Gastroesophageal sphincter (tissue), 4 donors: ENCODE data around the gene AHCTF1. TPM values are rescaled to one million over a fixed set of nuclear protein-coding genes. Genes with fewer than 3 reads are reported as not detected.

Experiments
- ATAC-seq: fragments of 150-250 bp; one replicate; pipeline ENCODE4 v1.9.1; 2016; ENCODE audit warnings: mild to moderate bottlenecking, moderate library complexity
- H3K27ac ChIP-seq, 4 donors: fragments of 200-600 bp; sonication (generic) in 3 of 4; 1 replicate in 3 of 4; 2 replicates in 1 of 4; pipeline ENCODE4 v1.5.1; 2016 to 2019
- H3K27me3 ChIP-seq: fragments of 200-600 bp; sonication (generic); one replicate; pipeline ENCODE4 v1.5.1; 2019
- H3K36me3 ChIP-seq, 2 donors: fragments of 200-600 bp; sonication (generic); one replicate each; pipeline ENCODE4 v1.5.1; 2019; ENCODE audit warnings: control low read depth in 1 of 2
- H3K4me1 ChIP-seq, 3 donors: fragments of 200-600 bp; sonication (generic); 1 replicate in 2 of 3; 2 replicates in 1 of 3; pipeline ENCODE4 v1.5.1; 2016 to 2019; ENCODE audit warnings: control low read depth in 2 of 3
- H3K4me3 ChIP-seq, 2 donors: fragments of 200-600 bp; sonication (generic); one replicate each; pipeline ENCODE4 v1.5.1; 2019; ENCODE audit warnings: mild to moderate bottlenecking in 1 of 2, moderate library complexity in 1 of 2
- H3K9me3 ChIP-seq, 3 donors: fragments of 200-600 bp; sonication (generic); one replicate each; pipeline ENCODE4 v1.5.1; 2017 to 2019; ENCODE audit warnings: control low read depth in 2 of 3
- EP300 ChIP-seq: sonication (generic); formaldehyde crosslinking; IDR thresholded peaks from one replicate; pipeline ENCODE4 v1.6.1; 2017; ENCODE audit warnings: antibody characterized with exemption, mild to moderate bottlenecking
- POLR2A ChIP-seq, 2 donors: fragments of 450-650 bp; IDR thresholded peaks; one replicate each; pipeline ENCODE4 v1.6.1; 2017; ENCODE audit warnings: antibody characterized with exemption in 2 of 2, mild to moderate bottlenecking in 2 of 2, moderate library complexity in 1 of 2
- POLR2AphosphoS5 ChIP-seq: sonication (generic); formaldehyde crosslinking; IDR thresholded peaks from one replicate; pipeline ENCODE4 v1.6.1; 2017; ENCODE audit warnings: antibody characterized with exemption
- WGBS, 2 donors: methylation state at CpG; one replicate each; pipeline ENCODE4 v1.1.5; 2018; ENCODE audit warnings: low coverage in 1 of 2; 5-methylcytosine and 5-hydroxymethylcytosine counted together
- total RNA-seq, 4 donors: library from RNA; depleted of rRNA; stranded (reverse); fragments of >200 nt; gene quantifications; one replicate each; pipeline ENCODE4 v1.1.0, GENCODE V29; 2016
- TF ChIP-seq, protein P1 (sequence below), 4 experiments: fragments of 200-600 bp in 2 of 4; fragments of 450-650 bp in 2 of 4; sonication (generic) in 1 of 4; IDR thresholded peaks; one replicate each; pipeline ENCODE4 v1.5.1; 2017 to 2019; ENCODE audit warnings: antibody characterized with exemption in 4 of 4, mild to moderate bottlenecking in 2 of 4, moderate library complexity in 2 of 4

Gene AHCTF1
- total RNA-seq, 4 donors from 2014 or later = 37.4 to 69.6 (median 45.2) TPM

DNA sequence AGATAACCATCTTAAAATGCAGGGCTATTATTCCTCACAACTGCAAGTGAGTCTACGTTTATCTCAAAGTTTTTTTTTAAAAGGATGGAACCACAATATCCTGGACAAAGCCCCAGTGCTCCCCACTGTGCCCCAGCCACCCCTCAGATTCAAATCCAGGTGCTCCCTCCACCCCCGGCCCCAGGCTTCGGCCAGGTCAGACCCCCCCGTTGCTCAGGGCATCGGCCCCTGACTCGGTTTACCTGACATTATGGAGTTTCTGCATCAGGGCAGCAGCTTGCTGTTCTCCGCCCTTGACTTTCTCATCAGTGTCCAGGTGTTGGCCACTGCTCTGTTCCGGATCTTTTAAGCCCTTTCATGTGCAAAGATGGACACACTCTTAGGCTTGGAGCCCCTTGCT, 134.6 kb downstream of the AHCTF1 start:
- peaks cover 51% of the 10 kb centered on the region for H3K27me3 ChIP-seq
- no peak overlapping the region for H3K4me3 ChIP-seq
- TF ChIP-seq POLR2A (IDR thresholded peaks at IDR 0.05) (no peak), EP300 (no peak), POLR2AphosphoS5 (no peak)
- TF ChIP-seq, protein P1, sequence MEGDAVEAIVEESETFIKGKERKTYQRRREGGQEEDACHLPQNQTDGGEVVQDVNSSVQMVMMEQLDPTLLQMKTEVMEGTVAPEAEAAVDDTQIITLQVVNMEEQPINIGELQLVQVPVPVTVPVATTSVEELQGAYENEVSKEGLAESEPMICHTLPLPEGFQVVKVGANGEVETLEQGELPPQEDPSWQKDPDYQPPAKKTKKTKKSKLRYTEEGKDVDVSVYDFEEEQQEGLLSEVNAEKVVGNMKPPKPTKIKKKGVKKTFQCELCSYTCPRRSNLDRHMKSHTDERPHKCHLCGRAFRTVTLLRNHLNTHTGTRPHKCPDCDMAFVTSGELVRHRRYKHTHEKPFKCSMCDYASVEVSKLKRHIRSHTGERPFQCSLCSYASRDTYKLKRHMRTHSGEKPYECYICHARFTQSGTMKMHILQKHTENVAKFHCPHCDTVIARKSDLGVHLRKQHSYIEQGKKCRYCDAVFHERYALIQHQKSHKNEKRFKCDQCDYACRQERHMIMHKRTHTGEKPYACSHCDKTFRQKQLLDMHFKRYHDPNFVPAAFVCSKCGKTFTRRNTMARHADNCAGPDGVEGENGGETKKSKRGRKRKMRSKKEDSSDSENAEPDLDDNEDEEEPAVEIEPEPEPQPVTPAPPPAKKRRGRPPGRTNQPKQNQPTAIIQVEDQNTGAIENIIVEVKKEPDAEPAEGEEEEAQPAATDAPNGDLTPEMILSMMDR (IDR thresholded peaks at IDR 0.05) = no peak
- H3K27ac ChIP-seq = no peak overlapping the region
- peaks cover 0 to 11% (median 0%) of the 10 kb centered on the region in 3 donors for H3K4me1 ChIP-seq
- WGBS, 2 donors = 85 to 100% methylated on average over 1 to 7 of the region's 8 CpGs
- no peaks in the 10 kb centered on the region for H3K36me3 ChIP-seq
- no peaks in the 10 kb centered on the region for H3K9me3 ChIP-seq
- no peak for ATAC-seq

DNA sequence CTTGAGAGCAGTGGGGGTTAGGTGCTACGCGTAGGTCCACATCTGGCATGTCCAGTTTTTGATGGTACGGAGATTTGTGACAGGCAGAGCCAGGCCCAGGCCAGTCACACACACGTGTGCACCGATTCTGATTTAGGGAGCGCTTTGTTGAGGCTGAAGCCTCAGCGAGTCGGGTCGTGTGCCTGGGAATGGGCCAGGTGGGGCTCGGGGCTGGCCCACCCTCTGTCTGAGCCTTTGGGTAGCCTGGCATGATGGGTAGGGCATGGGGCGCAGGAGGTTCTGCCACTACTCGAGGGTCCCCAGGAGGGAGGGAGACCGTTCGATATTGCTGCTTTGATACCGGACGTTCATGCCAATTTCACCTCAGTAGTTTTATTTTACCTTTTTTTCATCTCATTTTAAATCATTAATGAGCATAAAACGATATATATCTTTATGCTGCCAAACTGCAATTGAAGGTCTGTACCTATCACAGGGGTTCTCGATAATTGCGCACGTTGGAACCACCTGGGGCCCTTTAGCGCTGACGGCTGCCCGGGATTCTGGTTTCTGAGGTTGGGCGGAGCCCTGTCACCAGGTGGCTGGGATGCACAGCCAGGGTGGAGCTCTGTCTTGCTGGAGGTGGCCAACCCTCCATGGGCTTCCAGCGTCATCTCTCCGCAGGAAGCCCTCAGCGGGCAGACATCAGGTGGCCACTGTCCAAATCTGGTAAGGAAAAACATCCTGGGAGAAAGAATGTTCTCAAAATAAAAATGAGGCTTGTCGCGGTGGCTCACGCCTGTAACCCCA, 135.6 kb downstream of the AHCTF1 start:
- Histone ChIP-seq H3K4me3 (no peak overlapping the region), H3K36me3 (no peaks in the 10 kb centered on the region), H3K4me1 (peaks cover 0 to 11% (median 0%) of the 10 kb centered on the region in 3 donors), H3K9me3 (no peaks in the 10 kb centered on the region), H3K27me3 (peaks cover 51% of the 10 kb centered on the region), H3K27ac (no peak overlapping the region)
- no peak for TF ChIP-seq EP300
- TF ChIP-seq, protein P1 (IDR thresholded peaks at IDR 0.05) = no peak
- no peak for TF ChIP-seq POLR2AphosphoS5
- TF ChIP-seq POLR2A (IDR thresholded peaks at IDR 0.05) = no peak
- 89 to 93% methylated on average over 12 to 14 of the region's 30 CpGs for WGBS, 2 donors
- ATAC-seq = no peak

DNA sequence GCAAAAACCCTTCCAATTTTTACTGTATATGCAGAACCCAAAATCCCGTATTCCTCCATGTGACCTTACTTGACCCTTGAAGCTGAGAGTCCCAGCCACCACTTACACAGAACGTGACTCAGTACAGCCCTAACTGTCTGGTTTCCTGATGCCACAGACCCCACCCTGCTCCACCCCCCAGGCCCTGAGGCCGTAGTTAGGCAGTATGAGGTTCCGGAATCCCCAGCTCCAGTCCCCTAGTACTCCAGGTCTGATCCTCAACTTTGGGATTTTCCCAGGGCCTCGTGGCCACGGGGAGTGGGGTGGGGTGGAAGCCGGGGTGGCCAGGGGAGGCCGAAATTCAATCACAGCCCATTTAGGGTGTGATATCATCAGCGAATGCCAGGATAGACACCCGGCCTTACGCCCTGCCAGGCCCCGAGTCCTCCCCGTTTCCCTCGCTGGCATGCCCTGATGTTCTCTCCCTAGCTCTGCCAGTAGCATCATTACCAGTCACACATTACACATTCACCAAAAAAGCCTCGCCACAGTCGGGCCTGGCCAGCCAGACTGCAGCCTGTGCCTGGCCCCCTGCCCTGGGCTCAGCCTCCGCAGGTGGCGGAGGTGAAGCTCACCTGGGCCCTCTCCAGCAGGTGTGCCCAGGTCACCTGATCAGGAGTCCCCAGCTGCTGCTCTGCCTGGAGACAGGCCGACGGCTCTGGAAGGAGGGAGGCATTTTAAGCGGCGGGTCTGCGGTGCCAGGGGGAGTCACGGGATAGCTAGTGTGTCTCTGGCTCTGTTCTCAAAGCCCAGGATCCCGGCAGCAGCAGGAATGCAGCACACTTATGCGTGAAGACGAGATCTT, 136.7 kb downstream of the AHCTF1 start:
- no peak for ATAC-seq
- no peaks in the 10 kb centered on the region for H3K36me3 ChIP-seq
- H3K4me3 ChIP-seq = no peak overlapping the region
- peaks cover 58% of the 10 kb centered on the region for H3K27me3 ChIP-seq
- 14 to 52% methylated on average over 1 to 6 of the region's 27 CpGs for WGBS, 2 donors
- no peak for TF ChIP-seq POLR2AphosphoS5
- no peak for TF ChIP-seq EP300
- TF ChIP-seq, protein P1 (IDR thresholded peaks at IDR 0.05) = no peak
- TF ChIP-seq POLR2A (IDR thresholded peaks at IDR 0.05) = no peak
- no peaks in the 10 kb centered on the region for H3K9me3 ChIP-seq
- no peak overlapping the region for H3K27ac ChIP-seq
- peaks cover 0 to 11% (median 0%) of the 10 kb centered on the region in 3 donors for H3K4me1 ChIP-seq

DNA sequence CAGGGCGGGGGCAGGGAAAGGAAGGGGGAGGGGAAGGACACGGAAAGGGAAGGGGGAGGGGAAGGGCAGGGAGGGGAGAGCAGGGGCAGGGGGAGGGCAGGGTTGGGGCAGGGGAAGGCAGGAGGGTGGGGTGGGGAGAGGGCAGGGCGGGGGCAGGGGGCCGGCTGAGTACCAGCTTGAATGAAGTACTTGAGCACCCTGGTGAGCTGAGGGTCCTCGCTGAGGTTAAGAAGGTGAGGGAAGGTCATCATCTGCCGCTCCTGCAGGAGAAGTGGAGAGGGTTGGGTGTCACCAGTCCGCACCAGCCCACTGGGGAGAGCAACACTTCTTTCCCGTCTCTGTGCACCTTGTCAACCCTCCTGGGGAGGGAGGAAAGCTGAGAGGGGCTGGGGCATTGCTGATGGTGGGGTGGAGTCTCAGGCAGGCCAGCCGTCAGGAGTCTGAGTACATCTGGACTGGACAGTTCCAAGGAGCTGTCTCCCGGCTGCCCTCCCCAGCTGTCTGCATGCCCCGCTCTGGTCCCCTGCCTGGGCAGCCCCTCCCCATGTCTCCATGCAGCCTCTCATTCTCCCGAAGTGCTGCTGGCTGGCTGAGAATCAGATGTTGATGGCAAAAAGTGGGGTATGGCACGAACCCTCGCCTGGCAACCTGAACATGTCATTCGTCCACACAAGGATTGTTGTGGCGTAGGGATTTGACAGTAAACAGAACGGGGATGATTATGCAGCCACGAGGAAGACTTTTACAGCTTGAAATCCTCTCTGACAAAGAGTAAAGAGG, 137.5 kb downstream of the AHCTF1 start:
- Histone ChIP-seq H3K4me3 (no peak overlapping the region), H3K4me1 (peaks cover 0 to 18% (median under 1%) of the 10 kb centered on the region in 3 donors), H3K9me3 (no peaks in the 10 kb centered on the region), H3K27ac (no peak overlapping the region), H3K27me3 (peaks cover 63% of the 10 kb centered on the region), H3K36me3 (no peaks in the 10 kb centered on the region)
- TF ChIP-seq POLR2AphosphoS5 (no peak), EP300 (no peak), POLR2A (IDR thresholded peaks at IDR 0.05) (no peak)
- TF ChIP-seq, protein P1 (IDR thresholded peaks at IDR 0.05) = no peak
- WGBS, 2 donors = 17 to 22% methylated on average over 5 to 10 of the region's 18 CpGs
- ATAC-seq = no peak
